IPS-NIHi11 (cell line): ENCODE data around the gene HERC3.
"Not testable (repeated sequence)": the region's sequence is repeated elsewhere in the genome, so short reads cannot be mapped to it uniquely, and the experiment has no call there.

Experiments used
- DNase-seq: peaks from one replicate; pipeline ENCODE4 v3.0.0; 2012; ENCODE audit warnings: mixed read lengths, low spot score

HERC3 gene

GRCh38 chr4:88609387-88609786, 17.1 kb downstream of the HERC3 start:
- DNase-seq, result no peak

DNA sequence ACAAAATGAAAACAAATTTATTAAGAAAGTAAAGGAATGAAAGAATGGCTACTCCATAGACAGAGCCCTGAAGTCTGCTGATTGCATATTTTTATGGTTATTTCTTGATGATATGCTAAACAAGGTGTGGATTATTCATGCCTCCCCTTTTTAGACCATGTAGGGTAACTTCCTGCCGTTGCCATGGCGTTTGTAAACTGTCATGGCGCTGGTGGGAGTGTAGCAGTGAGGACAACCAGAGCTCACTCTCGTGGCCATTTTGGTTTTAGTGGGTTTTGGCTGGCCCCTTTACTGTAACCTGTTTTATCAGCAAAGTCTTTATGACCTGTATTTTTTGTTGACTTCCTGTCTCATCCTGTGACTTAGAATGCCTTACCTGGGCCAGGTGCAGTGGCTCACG, 17.5 kb downstream of the HERC3 start:
- not testable (repeated sequence) for DNase-seq

DNA sequence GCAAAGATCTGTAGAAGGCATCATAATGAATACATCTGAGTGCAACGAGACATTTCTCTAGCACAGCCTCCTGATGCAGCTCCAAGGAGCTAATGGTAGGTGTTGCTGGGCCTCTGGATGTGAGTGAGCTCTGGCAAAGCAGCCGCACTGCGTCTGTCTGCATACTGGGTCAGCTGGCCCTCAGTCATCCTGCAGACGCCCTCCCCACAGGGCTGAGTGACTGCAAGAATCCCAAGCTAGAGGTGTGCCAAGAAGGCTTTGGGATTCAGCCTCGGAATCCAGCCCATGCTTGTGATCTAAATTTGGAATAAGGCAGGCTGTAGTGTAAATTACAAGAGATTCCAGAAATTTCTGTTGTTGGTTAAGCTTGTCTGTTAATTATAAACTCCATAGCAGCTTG, 18.5 kb downstream of the HERC3 start:
- DNase-seq, result no peak

DNA sequence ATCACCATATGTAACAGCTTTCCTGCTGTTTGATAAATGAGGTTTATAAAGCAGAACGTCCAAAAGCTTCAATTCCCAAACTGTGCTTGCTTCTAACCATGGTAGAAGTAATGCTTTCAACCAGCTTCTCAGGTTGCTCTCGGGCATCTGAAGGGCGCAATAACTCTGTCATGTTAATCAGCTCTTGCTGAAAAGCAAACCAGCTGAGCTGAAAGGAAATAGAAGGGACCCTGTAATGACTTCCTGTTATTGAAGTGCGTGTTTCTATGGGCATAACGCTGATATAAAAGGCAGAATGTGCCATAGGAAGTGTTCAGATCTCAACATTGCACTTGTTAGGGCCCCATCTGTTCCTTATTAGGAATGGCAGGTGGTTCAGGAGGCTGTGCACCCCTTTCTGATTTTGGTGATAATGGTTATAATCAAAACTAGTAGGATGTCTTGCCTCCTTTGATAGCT, 21.2 kb downstream of the HERC3 start:
- DNase-seq, result peak; percentile 23

GRCh38 chr4:88614058-88614457, 21.8 kb downstream of the HERC3 start:
- no peak for DNase-seq

DNA sequence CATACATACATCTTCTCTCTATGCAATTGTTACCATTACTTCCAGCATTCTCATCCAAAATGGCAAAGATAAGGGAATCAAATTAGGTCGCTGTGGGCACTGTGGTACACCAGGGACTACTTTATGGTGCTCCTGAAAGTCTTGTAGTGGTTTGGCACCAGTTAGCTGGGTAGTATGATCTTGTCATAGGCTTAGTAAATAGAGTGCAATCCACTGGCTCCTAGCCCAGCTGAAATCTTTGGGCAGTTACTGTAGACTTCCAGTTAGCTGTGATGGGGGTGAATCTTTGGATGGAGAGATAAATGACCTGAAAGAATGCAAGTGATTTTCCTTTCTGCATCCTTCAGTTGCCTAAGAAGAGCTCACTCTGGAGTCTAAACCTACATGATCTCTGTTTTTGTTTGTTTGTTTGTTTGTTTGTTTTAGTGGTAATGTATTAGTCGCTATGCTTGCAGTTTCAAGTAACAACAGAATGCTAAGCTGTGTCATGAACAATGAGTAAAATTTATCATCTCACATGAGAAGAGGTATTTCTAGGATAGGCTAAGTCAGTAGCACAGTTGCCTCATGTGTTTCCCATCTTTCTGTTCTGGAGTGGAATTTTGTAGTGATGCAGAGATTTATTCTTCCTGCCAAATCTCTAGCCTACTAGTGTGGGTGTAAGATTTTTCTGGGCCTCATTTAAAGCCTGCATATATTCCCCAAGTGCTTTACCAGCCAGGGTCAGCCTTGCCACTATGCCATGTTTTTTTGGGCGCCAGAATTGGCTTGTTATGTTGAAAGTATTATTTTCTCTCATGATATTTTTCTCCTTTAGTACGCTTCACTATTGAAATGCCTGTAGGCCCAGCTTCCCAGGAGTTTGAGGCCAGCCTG, 24.2 kb downstream of the HERC3 start:
- no peak for DNase-seq

DNA sequence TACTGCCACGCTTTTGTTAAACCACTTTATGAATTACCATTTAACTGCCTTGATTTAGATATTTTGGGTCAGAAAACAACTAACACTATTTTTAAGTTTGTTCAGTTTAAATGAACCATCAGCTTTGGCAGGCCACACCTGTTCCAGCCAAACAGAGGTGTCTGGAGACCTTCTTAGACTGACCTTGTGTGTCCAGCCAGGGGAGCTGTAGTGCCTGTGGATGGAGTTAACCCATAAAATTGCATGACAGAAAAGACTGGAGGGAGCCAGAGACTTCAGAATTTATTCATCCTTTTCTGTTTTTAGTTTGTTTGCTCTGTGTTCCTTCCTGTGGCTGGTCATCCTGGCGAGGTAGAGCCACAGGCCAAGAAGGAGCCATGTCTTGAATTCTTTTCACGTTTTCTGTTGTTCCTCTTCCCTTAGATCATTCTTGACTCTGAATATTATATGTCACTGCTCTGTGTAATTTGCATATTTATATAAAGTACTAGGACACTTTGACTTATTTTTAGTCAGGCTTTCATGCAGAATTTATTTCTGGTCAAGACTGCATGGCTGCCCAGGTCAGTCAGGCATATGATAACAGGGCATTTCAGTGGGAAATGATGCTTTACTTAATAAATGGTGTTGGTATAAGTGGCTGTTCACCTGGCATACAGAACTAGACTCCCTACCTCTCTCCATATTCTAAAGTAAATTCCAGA, 26.7 kb downstream of the HERC3 start:
- DNase-seq, result no peak

DNA sequence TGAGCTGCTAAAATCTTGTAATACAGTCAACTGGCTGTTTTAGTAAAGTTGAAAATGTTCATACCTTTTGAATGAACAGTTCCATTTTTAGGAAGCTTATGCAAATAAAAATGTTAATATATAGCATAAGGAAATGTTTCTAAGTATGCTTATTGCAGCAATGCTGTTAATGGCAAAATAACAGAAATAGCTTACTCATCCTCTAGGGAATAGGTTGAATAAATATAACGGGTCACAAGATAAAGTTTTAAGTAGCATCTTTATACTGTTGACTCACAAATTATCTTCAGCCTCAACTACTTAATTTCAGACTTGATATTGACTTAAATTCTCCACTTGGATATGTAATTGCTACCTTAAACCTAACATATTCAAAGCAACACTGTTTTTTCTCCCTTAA, 27.7 kb downstream of the HERC3 start:
- no peak for DNase-seq

GRCh38 chr4:88621763-88622327, 29.6 kb downstream of the HERC3 start:
- no peak for DNase-seq

- no peak for DNase-seq
Measured at GRCh38 chr4:88623097-88623496, 30.8 kb downstream of the HERC3 start.

DNA sequence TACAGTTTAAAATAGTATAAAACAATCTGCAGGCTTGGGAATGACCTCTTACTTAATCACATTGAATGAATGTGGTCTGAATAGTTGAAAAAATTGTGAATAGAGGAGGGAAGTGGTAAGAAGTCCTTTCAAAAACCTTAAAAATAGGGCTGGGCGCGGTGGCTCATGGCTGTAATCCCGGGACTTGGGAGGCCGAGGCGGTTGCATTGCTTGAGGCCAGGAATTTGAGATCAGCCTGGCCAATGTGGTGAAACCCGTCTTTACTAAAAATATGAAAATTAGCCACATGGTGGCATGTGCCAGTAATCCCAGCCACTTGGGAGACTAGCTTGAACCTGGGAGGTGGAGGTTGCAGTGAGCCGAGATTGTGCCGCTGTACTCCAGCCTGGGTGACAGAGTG, 36.5 kb downstream of the HERC3 start:
- DNase-seq, result no peak

GRCh38 chr4:88629826-88630225, 37.5 kb downstream of the HERC3 start:
- no peak for DNase-seq

GRCh38 chr4:88630756-88631155, 38.5 kb downstream of the HERC3 start:
- no peak for DNase-seq

- no peak for DNase-seq
Measured at GRCh38 chr4:88643932-88644331, 51.7 kb downstream of the HERC3 start.

DNA sequence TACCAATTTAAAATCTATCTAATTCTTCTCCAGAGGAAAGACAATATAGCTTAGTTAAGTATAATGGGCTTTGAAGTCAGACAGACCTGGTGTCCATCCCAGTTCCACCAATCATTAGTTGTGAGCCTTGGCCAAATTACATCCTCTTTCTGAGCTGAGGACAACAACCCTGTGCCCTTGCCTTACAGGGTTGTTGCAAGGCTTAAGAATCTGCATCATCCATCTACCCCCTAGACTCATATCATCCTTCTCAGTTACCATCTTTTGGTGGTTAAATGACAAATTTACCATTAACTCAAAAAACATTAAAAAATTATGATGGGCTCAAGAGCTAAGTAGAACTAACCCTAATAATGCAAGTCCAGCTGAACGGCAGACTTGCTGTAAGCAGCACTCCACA, 53.7 kb downstream of the HERC3 start:
- DNase-seq, result no peak

DNA sequence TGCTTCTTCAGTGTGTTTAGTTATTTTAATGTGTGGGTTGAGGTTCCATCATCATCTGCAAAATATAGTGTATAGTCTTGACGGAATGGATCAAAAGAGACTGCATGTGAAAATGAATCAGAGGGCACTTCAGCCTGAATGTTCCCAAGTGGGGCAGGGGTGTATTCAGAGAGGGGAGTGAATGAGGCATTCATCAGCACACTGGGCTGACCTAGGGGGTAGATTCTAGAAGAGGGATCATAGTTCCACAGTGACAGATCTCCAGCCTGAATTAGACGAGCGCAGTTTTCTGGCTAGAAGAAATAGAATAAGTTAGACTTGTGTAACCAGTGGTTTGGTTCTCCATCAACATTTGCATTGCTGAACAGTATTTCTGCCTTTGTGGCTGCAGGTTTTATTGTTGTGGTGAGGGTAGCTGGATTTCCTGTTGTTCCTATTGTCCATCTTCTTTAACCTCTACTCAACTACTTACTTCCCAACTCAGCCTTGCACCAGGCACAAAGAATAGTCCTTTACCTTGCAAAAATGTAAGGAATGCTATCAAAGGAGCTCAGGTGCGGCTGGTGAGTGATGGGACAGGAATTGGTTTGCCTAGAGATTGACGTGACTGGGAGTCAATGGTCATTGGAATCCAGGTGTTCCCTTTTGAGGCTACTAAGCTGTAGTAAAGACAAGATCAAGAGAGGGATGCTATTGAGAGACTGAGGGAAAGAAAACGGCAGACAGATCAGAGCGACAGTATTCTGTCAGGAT, 54.4 kb downstream of the HERC3 start:
- peak; percentile 23 for DNase-seq

DNA sequence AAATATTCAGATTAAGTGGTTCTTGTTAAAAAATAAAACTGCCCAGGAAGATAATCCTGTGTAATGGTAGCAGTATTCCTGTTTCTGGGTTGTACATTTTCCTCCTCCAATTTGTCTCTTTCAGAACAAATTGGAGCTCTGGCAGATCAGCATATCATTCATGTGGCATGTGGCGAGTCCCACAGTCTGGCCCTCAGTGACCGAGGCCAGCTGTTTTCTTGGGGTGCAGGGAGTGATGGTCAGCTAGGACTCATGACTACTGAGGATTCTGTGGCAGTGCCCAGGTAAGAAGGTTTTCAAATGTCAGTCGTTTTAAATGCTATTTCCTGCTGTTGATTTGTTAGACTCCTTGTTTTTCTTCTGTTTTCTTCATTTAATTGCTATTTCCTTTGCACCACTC, 57.4 kb downstream of the HERC3 start:
- DNase-seq, result no peak

GRCh38 chr4:88653371-88653946, 61.2 kb downstream of the HERC3 start:
- DNase-seq, result no peak

DNA sequence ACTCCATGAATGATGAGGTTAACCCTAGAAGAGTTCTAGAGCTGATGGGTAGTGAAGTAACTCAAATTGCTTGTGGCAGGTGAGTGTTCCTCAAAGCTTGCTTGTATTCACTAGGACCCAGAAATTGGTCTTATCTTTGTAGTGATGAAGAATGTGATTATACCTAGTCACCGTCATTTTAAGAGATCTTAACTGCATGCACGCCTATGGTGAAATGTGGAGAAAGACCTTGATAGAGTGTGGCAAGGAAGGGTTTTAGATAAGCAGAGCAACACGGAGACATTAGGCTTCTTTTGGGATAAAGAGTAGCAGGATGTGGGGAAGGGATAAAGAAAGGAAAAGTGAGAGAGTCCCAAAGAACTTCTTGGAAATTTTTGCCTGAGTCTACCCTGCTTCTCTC, 62.9 kb downstream of the HERC3 start:
- DNase-seq, result no peak

GRCh38 chr4:88659055-88659889, 67.0 kb downstream of the HERC3 start:
- peak; percentile 71 for DNase-seq

GRCh38 chr4:88659890-88660208, 67.6 kb downstream of the HERC3 start:
- DNase-seq, result no peak
